ENCODE data around the gene CSNK1A1L.
A peak's percentile ranks its signal among the peaks of the same experiment; 100 is the strongest.
"Not testable (repeated sequence)": the region's sequence is repeated elsewhere in the genome, so short reads cannot be mapped to it uniquely, and the experiment has no call there.

The CSNK1A1L gene

GRCh38 chr13:37058910-37059847, 46.3 kb downstream of the CSNK1A1L start, which contains the start of gene SUPT20H:
Gene SUPT20H, minus strand, starts transcription at chr13:37059688. Its CDS starts 8,198 bp downstream, at chr13:37051490.
- DNase-seq (ENCODE audit: low spot score): peak; percentile 89

GRCh38 chr13:37056228-37056627, 49.2 kb downstream of the CSNK1A1L start:
- DNase-seq (ENCODE audit: low spot score): not testable (repeated sequence)
